HG02970 (cell line): ENCODE measurements around the gene PAX6.

Experiments
- ATAC-seq: cut with Tn5 transposase; IDR thresholded peaks from one replicate; pipeline ENCODE4 v1.9.1; 2021; ENCODE audit warnings: mild to moderate bottlenecking, moderate library complexity, moderate number of reproducible peaks; ENCODE audit not compliant: unreplicated experiment, low FRiP score

Gene PAX6

DNA sequence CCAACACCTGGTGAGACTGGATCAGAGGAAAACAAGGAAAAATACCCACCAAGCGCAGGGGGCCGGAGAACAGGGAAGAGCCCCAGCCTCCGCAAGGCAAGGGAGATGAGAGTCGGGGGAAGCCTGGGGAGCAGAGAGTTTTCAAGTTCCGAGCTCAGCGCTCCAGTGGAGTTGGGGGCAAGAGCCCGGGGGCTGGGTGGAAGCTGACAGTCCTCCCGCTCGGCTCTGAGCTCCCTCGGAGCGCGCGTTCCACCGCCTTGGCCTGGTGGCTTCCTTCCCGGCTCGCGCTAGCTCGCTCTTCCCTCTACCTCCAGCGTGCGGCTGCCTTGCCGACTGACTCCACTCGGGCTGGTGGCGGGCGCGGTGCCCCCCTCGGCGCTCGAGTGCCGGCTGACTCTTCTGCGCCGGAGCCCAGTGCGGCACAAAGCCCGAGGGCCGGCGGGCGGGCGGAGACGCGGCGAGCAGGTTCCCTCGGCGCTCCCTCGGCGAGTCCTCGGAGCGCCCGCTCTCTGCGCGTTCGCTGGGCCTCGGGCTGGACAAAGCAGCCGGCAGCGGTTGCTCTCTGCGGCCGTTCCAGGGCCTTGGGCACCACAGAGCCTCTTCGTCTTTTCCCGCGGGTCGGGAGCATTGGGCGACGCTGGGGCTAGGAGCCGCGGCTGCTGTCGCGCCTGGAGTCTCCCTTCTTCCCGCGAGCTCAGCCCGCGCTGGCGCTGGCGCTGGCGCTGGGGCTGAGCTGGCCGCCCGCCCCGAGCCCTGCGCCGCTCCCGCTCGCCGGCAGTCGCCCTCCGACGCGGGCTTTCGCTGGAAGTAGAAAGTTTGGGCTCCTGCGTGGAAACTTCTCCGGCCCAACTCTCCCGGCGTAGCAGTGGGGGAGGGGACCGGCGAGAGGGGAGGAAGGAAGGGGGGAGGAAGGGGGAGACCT, 1.0 kb downstream of the PAX6 start:
- no peak for ATAC-seq

DNA sequence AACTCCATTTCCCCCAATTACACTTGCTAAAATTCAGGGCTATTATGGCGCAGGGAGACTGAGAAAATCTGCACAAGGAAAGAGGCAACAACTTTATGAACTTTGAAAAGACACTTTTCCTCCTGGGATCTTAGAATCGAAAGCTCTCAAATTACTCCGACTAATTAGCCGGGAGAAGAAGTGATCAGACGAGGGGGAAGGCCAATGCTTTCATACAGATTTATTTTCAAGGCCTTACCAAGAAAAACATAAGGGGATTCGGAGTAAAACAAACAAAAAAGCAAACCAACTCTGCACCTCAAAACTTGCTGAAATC, 1.6 kb downstream of the PAX6 start:
- no peak for ATAC-seq

DNA sequence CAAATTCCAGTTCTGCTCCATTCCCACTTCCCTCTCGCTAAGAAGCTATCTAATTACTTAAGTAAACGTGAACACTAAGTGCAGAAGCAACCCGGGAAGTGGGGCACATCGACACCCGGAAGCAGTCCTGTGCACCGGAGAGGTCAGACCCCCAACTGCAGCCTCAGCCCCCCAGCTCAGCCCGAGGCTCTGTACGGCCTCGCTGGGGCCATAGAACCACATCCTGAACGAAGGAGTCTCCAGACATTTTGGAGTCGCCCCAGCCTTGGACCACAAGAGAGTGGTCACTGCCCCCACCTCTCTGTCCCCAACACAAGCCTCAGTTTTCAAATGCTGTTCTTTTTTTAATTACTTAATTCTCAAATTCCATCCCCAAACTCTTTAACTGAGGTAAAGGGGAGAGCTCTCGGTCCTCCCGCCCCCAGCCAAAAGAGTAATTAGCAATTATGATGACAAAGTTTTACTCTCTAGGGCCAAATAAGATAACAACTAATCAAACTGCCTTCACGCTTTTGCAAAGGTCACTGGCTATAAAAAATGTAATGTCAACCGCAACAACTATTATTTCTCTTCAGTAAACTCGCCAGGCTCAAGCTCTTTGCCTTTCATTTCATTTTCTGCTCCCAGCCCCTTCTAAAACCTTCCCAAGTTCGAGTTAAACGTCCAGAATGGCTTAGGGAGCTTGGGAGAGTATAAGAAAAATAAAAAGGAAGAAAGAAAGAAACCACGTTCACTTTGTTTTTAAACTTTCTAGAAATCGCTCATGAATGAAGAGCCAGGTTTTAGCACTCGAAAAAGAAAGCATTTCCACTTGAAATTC, 2.2 kb downstream of the PAX6 start:
- no peak for ATAC-seq

DNA sequence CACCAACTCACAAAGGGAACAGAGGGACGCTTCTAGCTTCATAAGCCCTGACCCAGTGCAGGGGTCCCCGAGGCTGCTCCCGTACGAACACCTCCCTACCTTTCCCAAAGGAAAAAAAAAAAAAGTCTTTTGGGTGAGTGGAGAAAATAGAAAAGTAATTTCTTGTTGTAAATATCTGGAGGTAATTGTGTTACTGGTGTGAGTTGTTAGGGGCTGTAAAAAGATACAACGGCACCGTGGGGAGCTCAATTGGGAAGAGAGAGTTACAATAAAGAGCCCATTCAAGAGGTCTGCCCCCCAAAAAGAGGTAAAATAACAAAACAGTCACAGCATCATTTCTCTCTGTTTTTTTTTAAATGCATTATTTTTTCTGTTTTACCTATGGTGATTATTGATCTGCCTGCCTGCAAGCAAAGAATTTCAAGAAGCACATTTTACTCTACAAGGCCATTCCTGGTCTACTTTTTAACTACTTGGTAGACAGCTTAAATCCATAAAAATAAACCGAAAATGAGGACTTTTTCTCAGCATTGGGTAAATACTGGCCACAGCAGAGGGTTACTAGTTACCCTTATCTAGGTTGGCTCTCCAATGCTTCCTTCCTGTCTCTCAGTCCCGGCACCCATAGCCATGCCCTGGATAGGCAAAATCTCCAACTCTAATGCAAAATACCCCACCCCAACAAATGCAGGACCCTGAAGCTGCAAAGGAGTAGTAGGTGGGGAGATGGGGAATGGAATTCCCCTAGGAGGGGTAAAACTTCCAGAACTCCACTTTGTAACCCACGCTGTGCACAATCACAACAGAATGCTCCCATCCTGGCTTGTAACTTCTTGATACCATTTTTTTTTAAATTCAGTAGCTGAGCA, 3.1 kb downstream of the PAX6 start:
- ATAC-seq = no peak

DNA sequence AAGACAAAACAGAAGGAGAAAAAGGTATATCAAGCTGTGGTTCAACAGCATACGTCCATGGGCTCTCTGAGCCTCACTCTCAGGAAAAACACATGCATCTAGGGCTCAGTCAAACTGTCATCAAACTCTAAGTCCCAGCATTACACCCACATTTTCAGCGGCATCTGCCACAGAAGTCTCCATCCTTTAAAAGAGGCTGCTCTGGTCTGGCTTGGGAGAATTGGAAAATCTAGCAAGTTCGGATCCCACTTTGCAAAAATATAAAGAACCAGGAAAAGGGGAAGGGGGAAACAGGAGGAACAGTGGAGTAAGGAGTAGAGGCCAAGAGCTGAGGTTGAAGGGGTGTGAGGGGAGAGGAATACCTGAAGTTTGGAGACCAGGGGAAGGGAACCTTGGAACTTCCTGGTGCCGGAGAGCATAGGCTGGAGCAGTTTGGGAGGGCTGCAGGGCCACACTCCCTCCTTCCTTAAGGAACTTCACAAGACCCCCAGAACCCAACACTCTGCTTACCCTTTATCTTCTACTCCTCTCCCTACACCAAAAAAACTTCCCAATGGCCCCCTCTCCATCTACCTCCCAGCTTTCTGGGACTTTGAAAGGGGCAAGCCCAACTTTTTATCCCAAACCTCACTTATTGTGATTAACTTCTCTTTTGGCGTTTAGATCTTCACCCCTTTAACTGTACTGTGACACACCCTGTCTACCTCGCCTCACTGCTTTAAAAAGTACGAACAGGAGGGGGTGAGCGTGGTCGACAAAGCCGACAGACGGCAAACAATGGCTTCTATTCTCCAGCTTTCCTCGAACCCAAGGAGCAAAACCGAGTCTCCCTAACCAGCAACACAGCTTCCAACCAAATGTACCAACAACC, 4.0 kb downstream of the PAX6 start:
- ATAC-seq = no peak

DNA sequence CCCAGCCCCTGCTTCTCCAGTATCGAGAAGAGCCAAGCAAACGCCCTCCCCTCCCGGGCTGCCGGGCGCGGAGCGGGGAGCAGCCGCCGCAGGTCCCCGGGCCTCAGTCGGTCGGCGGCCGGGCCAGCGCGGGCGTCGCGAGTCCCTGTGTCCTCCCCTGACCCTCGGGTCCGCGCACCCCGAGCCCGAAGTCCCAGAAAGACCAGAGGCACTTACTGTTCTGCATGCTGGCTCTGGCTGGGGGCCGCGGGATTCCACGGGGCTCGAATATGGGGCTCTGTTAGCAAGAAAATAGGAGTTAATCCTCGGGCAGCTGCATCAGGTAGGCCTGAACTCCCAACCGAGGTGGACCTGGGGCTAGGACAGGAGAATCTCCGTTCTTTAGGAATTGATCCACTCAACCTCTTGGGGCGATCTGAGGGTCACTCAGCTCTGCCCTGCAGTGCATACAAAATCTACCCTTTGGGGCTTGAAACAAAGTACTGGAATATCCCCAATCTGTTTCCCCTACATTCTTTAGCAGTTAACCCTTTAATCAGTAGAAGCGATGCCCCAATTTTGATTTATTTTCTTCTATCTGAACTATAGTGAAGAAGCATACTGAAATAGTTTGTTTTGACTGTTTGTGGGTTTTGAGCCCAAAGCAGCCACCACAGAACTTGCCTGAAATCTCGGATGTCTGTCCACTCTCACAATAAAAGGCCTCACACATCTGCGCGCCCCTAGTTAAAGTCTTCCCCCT, 4.8 kb downstream of the PAX6 start:
- ATAC-seq = no peak

DNA sequence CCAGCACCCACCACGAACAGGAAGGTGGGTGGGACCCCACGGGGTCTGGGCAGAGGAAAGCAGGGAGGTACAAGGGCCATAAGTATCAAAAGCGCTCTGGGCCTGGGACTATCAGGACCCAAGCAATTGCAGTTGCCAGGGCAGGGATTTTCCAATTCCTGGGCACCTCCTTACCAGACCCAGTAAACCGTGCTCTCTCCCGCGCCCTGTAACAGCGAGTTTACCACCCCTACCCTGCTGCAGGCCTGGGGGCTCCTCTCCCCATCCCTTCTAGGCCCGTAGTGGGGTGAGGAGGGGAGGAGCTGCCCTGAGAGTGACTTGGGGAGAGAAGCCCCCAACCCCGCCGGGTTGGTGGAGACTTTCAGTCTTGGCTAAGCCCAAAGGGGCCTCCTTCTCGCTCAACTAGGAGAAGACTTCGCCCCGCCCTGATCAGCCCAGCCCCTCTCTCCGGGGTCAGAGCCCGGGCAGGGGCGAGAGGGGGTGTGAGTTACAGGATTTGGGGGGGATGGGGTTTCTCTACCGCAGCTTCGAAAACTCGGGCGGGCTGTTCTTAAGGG, 5.4 kb downstream of the PAX6 start:
- no peak for ATAC-seq

DNA sequence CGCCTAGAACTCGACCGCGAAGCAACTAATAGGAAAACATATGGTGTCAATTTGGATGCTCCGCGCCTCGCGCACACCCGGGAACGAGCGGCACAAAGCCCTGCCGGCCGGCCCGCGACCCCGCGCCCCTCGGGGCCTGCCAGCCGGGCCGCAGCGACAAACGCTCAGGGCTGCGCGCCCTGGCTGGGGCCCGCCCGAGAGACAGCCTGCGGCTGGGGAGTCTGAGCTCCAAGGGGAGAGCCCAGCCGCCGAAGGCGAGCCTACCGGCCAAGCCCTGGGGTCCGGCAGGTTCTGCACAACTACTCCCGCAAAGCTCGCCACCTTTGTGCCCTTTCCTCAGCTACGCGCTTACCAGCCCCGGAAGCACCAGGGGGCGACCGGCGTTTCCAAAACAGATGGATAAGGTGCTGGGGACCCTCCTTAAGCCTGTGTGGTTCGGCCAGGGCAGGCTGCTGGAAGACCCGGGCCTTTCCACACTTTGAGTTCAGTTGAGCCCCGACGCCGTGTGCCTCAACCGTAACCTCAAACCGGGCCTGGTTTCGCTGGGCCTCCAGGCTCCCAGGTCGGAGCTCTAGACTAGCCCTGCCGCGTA, 6.0 kb downstream of the PAX6 start:
- no peak for ATAC-seq

DNA sequence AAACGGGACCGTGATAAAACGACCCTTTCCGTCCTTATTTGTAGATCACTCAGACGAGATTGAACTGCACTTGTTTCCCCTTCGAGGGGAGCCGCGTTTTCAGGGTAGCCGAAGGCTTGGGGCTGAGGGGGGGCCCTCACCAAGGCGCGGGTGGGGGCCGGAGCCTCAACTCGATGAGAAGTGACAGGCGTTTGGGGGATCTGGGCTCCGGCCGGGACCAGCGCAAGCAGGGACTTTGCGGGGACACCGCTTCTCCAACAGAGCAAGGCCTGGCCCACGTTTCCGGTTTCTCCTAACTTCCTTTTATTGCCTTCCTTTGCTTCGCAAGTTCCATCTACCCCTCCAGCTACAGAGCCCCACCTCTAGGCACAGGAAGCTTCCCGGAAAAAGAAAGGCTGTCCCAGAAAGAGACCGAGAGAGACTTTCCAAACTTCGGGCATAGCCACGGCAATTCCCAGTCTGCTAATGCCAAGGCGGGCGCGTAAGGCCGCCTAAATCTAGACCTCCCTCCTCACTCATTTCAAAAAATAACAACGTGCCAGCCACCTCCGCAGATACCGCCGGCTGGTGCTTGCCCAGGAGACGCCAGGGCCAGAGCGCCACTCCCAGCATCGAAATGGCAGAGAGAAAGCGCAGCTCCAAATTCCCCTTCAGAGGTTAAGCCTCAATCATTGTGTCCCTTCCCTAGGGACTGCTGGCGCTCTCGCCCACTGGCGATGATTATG, 6.6 kb downstream of the PAX6 start:
- no peak for ATAC-seq

DNA sequence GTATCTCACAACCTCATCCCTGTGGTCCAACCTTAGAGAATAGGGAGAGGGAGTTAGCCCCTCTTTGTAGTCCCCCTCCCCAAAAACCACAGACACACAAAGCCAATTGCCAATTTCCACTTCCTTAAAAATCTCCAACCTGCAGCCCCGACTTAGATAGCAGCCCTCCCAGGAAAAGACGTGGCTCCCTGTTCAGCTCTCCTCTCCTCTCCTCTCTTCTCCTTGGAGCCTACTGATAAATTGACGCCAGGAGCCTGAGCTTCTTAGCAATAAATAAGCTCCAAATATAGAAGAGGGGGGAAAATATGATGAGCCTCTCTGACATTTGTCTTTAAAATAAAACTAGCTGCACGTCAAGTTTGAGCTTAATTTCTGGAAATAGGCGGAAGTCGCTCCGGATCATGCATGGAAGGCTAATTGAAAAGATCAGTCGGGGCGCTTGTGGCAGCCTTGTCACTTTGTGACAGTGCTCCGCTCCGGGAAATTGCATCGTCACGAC, 7.3 kb downstream of the PAX6 start:
- no peak for ATAC-seq

DNA sequence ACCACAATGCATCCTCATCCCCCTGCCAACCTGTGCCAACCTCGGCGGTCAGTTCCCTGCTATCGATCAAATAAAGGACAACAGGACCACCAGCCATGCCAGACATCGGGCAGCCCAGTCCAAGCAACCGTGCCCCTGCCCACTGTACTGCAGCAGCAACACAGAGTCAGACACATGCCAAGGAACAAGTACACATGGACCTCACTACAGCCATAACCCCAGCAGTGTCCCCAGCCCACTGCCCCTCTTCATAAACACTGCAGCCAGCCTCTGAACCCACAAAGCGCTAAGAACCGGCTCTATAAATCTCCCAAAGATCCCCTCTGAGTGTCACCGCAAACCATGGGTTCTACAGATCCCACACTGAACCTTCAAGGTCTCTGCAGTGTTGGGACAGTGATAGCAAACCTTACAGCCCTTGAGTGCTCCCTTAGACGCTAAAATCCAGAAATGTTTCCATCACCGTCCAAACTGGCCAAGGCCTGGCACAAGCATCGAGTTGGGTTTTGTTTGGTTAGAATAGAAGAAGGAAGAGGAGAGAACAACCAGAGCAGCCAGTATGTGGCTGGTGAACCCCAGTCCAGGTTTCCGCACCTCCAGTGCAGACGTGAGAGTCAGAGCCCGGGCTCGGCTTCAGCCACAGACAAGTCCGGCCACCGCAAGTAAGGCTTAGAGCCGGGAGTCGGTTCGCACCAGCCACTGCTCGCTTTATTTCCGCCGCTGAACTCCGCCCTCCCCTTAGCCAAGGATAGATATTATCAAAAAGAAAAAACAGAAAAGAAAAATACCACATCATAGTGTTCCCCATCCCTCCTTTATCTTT, 7.9 kb downstream of the PAX6 start:
- no peak for ATAC-seq

DNA sequence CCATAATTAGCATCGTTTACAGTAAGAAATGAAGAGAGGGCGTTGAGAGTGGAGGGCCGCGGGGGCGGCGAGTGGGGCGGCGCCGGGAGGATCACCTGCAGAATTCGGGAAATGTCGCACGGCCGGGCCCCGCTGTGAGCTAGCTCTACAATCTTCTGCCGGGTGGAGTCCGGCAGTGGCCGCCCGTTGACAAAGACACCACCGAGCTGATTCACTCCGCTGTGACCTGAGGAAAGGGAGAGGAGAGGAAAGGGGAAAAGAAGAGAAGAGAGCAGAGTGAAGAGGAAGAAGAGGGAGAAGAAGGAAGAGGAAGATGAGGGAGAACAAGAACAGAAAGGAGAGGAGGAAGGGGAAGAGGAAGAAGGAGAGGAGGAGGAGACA, 8.5 kb downstream of the PAX6 start:
- ATAC-seq = no peak

DNA sequence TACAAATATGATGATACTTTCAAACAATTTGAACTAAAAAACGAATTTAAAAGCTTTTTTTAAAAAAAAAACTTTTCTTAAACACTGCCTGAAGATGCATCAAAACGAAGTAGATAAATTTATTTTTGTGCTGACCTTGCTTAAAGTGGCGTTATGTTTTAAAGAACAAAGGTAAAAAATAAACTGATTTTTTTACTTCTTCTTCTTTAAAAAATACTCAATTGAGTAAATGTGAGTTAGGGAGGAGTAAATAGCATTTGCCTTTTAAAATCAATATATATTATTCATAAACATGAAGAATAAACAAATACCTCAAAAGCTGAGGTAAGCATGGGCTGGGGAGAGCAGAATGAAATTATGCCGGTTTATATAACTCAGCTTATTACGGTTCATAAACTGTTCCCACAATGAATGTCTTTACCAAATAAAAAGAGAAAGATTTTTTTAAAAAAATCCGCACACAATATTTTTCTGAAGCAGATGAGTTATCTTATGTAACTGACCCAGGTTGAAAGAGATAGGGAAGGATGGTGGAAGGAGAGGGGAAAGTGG, 9.0 kb downstream of the PAX6 start:
- ATAC-seq = no peak

DNA sequence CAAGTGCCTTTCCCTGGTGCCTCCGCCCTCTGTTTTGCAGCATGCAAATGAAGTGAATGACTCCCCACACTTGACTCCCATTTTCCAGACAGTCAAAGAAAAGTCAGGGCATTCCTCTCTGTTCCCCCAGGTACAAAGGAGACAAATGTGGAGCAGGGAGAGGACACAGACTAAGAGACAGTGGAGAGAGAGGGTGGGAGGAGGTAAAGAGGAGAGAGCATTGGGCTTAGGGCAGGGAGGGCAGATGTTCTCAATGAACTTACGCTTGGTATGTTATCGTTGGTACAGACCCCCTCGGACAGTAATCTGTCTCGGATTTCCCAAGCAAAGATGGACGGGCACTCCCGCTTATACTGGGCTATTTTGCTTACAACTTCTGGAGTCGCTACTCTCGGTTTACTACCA, 9.8 kb downstream of the PAX6 start:
- no peak for ATAC-seq

DNA sequence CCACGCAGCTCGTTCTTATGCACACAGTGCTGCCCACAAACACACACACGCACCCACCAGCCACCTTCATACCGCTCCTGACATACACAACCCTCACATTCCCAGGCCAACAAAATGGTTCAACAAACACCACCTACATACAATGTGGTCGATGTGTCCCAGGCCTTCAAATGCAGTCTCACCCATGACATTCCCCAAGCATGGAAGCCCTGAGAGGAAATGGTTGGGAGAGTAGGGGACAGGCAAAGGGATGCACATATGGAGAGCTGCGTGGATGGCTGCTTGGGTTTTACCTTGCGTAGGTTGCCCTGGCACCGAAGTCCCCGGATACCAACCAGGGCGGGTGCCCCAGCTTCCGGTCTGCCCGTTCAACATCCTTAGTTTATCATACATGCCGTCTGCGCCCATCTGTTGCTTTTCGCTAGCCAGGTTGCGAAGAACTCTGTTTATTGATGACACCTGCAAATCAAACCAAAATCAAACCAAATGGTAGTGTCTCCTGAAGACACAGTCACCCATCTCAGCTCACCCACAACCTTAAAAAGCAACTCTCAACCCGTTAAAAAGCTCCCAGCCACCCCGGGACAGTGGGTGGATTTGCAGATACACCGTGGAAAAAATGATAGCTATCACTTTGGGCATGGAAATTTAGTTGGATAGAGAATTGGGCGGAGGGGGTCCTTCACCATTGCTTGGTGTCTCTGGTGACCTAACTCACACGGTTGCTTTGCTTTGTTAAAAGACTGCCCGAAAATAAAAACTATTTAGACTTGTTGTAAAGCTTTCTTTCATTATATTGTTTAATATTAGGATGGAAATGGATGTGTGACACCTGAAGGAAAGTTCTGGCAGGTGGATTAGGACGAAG, 10.5 kb downstream of the PAX6 start:
- ATAC-seq = no peak
